ENCODE data around the gene GPSM1.

Gene GPSM1

GRCh38 chr9:136335296-136336155 lies 8.2 kb downstream of the GPSM1 start:
- H3K4me3 ChIP-seq (ENCODE audit: low read depth, low read length), result no peak overlapping the region
- no peak for TF ChIP-seq CTCF (IDR thresholded peaks at IDR 0.05; ENCODE audit: borderline replicate concordance, insufficient read depth, low read depth, low read length)

- TF ChIP-seq CTCF (IDR thresholded peaks at IDR 0.05; ENCODE audit: borderline replicate concordance, insufficient read depth, low read depth, low read length), result no peak
- no peak overlapping the region for H3K4me3 ChIP-seq (ENCODE audit: low read depth, low read length)
These were observed 9.0 kb downstream of the GPSM1 start for GRCh38 chr9:136336156-136336870.

GRCh38 chr9:136336881-136337280 lies 9.5 kb downstream of the GPSM1 start:
- TF ChIP-seq CTCF (IDR thresholded peaks at IDR 0.05; ENCODE audit: borderline replicate concordance, insufficient read depth, low read depth, low read length), result no peak
- no peak overlapping the region for H3K4me3 ChIP-seq (ENCODE audit: low read depth, low read length)

GRCh38 chr9:136337416-136338395 lies 10.4 kb downstream of the GPSM1 start:
- TF ChIP-seq CTCF (IDR thresholded peaks at IDR 0.05; ENCODE audit: borderline replicate concordance, insufficient read depth, low read depth, low read length), result no peak
- H3K4me3 ChIP-seq (ENCODE audit: low read depth, low read length), result no peak overlapping the region

- no peak overlapping the region for H3K4me3 ChIP-seq (ENCODE audit: low read depth, low read length)
- no peak for TF ChIP-seq CTCF (IDR thresholded peaks at IDR 0.05; ENCODE audit: borderline replicate concordance, insufficient read depth, low read depth, low read length)
These were observed 11.2 kb downstream of the GPSM1 start for GRCh38 chr9:136338511-136338910.

- no peak overlapping the region for H3K4me3 ChIP-seq (ENCODE audit: low read depth, low read length)
- TF ChIP-seq CTCF (IDR thresholded peaks at IDR 0.05; ENCODE audit: borderline replicate concordance, insufficient read depth, low read depth, low read length), result peak; percentile 97
These were observed 12.0 kb downstream of the GPSM1 start for GRCh38 chr9:136339173-136339957.
